Effector CD8-positive, alpha-beta T cell (primary cell): ENCODE data around the gene COPB2.

Experiments
- DNase-seq: peaks from one replicate; lab custom pipeline; 2025; lab: John Stamatoyannopoulos, UW

Gene COPB2

DNA sequence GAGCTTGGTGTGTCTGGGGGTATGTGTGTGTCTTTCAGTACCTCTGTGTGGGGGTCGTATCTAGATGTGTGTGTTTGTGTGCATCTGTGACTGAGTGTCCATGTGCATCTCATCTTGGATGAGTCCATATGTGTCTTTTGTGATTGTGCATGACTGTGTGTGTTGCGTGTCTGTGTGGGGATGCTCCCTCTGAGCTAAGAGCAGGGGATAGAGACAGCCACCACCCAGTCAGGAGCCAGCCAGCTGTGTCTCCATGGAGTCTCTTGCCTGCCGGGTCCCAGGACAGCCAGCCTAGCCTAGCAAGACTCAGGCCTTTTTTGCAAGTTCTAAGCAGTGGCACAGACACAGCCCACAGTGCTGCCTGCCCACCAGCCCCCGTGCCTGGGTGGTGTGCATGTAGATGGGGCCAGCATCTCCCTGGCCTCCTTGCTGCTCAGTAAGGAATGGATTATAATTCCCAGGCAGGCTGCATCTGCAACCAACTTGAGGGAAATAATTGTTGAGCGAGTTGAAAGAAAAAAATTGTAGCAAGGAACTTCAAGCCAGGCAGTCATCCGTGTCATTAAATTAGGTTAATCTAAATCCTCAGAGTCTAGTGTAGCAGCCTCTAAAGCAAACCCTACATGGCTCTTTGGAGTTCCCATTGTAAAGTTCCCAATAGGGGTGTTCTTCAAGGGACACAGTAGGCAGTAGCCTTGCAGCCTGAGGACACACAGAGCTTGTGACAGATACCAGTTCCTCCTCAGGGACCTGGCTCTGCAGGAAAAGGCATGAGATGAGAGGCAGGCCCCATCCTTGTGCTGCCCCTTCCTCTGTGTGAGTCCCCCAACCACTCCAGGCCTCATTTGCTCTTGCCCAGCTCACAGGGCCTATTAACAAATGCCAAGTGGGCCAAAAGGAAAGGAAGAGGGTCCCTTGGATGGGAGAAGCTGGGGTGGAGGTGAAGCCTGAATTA lies 81.6 kb downstream of the COPB2 start:
- no peak for DNase-seq
